ENCODE measurements around the gene KCNIP4. TPM values are rescaled to one million over a fixed set of nuclear protein-coding genes. Genes with fewer than 3 reads are reported as not detected.

Gene KCNIP4
- total RNA-seq, 1 donor from 2014 or later: 0.39 TPM

- Mint-ChIP-seq H3K36me3 (no peaks in the 10 kb centered on the region), H3K4me3 (no peak overlapping the region), H3K27me3 (ENCODE audit: insufficient read depth, low read depth) (no peaks in the 10 kb centered on the region), H3K27ac (no peak overlapping the region), H3K9me3 (no peaks in the 10 kb centered on the region), H3K4me1 (no peaks in the 10 kb centered on the region)
- Histone ChIP-seq H4K20me1 (ENCODE audit: low read depth) (no peaks in the 10 kb centered on the region), H2AFZ (replicated peaks) (no peak overlapping the region), H3K4me3 (no peak overlapping the region), H3K79me2 (ENCODE audit: low read depth) (no peaks in the 10 kb centered on the region), H3K36me3 (no peaks in the 10 kb centered on the region), H3K4me1 (no peaks in the 10 kb centered on the region), H3K27ac (no peak overlapping the region), H3K4me2 (no peak overlapping the region), H3K27me3 (no peaks in the 10 kb centered on the region), H3F3A (ENCODE audit: low read depth) (no peaks in the 10 kb centered on the region), H3K9me3 (ENCODE audit: low read depth) (no peaks in the 10 kb centered on the region), H3K9ac (no peak overlapping the region)
- no peak for TF ChIP-seq EZH2phosphoT487 (IDR thresholded peaks at IDR 0.05)
- no peak for TF ChIP-seq CTCF (IDR thresholded peaks at IDR 0.05)
- no peak for TF ChIP-seq EZH2 (IDR thresholded peaks at IDR 0.05)
- no peak for DNase-seq (ENCODE audit: low spot score)
Observed at GRCh38 chr4:21680326-21680898, 268.2 kb downstream of the KCNIP4 start.

GRCh38 chr4:21678711-21679110 lies 269.9 kb downstream of the KCNIP4 start:
- Histone ChIP-seq H3K27ac (no peak overlapping the region), H3K4me1 (no peaks in the 10 kb centered on the region), H3K27me3 (no peaks in the 10 kb centered on the region), H4K20me1 (ENCODE audit: low read depth) (no peaks in the 10 kb centered on the region), H3K36me3 (no peaks in the 10 kb centered on the region), H3K79me2 (ENCODE audit: low read depth) (no peaks in the 10 kb centered on the region), H3K4me3 (no peak overlapping the region), H3K9ac (no peak overlapping the region), H3F3A (ENCODE audit: low read depth) (no peaks in the 10 kb centered on the region), H2AFZ (replicated peaks) (no peak overlapping the region), H3K9me3 (ENCODE audit: low read depth) (no peaks in the 10 kb centered on the region), H3K4me2 (no peak overlapping the region)
- H3K4me1 Mint-ChIP-seq: no peaks in the 10 kb centered on the region
- TF ChIP-seq EZH2 (IDR thresholded peaks at IDR 0.05): no peak
- TF ChIP-seq CTCF (IDR thresholded peaks at IDR 0.05): no peak
- TF ChIP-seq EZH2phosphoT487 (IDR thresholded peaks at IDR 0.05): no peak
- H3K27me3 Mint-ChIP-seq (ENCODE audit: insufficient read depth, low read depth): no peaks in the 10 kb centered on the region
- DNase-seq (ENCODE audit: low spot score): no peak
- H3K4me3 Mint-ChIP-seq: no peak overlapping the region
- H3K27ac Mint-ChIP-seq: no peak overlapping the region
- no peaks in the 10 kb centered on the region for H3K36me3 Mint-ChIP-seq
- no peaks in the 10 kb centered on the region for H3K9me3 Mint-ChIP-seq

- H3K27ac Mint-ChIP-seq: no peak overlapping the region
- H3K36me3 ChIP-seq: no peaks in the 10 kb centered on the region
- H3K4me1 Mint-ChIP-seq: no peaks in the 10 kb centered on the region
- TF ChIP-seq CTCF (IDR thresholded peaks at IDR 0.05) (no peak), EZH2phosphoT487 (IDR thresholded peaks at IDR 0.05) (no peak), EZH2 (IDR thresholded peaks at IDR 0.05) (no peak)
- no peaks in the 10 kb centered on the region for H3K27me3 ChIP-seq
- H3K27me3 Mint-ChIP-seq (ENCODE audit: insufficient read depth, low read depth): no peaks in the 10 kb centered on the region
- no peaks in the 10 kb centered on the region for H3K9me3 Mint-ChIP-seq
- H3K4me3 Mint-ChIP-seq: peak overlapping the region; percentile 54
- H3K27ac ChIP-seq: no peak overlapping the region
- H3K4me3 ChIP-seq: no peak overlapping the region
- H4K20me1 ChIP-seq (ENCODE audit: low read depth): no peaks in the 10 kb centered on the region
- H3K36me3 Mint-ChIP-seq: no peaks in the 10 kb centered on the region
- no peak overlapping the region for H3K9ac ChIP-seq
- no peak overlapping the region for H3K4me2 ChIP-seq
- no peaks in the 10 kb centered on the region for H3F3A ChIP-seq (ENCODE audit: low read depth)
- H3K9me3 ChIP-seq (ENCODE audit: low read depth): no peaks in the 10 kb centered on the region
- no peaks in the 10 kb centered on the region for H3K79me2 ChIP-seq (ENCODE audit: low read depth)
- H2AFZ ChIP-seq (replicated peaks): no peak overlapping the region
- H3K4me1 ChIP-seq: no peaks in the 10 kb centered on the region
- no peak for DNase-seq (ENCODE audit: low spot score)
Observed at GRCh38 chr4:21677173-21677572, 271.4 kb downstream of the KCNIP4 start.
